Stimulated activated CD4-positive, alpha-beta T cell treated with anti-CD3 and anti-CD28 coated beads, TNF-alpha, amount 100 ng/mL, for 1 hour (primary cell): ENCODE results near the gene IFITM1.
"Not testable (repeated sequence)": the region's sequence is repeated elsewhere in the genome, so short reads cannot be mapped to it uniquely, and the experiment has no call there.

Experiments used
- DNase-seq, 3 donors: peaks; one replicate each; pipeline ENCODE4 v3.0.0-alpha.2; 2020; ENCODE audit warnings: low read depth in 3 of 3, low spot score in 1 of 3

The IFITM1 gene

GRCh38 chr11:340539-341512 lies 27.0 kb downstream of the IFITM1 start:
- no peak for DNase-seq

- DNase-seq, result no peak
Measured at GRCh38 chr11:342328-342727, 28.5 kb downstream of the IFITM1 start.

- no peak for DNase-seq
Measured at GRCh38 chr11:344836-345578, 31.2 kb downstream of the IFITM1 start.

GRCh38 chr11:346529-346928 lies 32.7 kb downstream of the IFITM1 start:
- DNase-seq, result no peak

- not testable (repeated sequence) for DNase-seq
Measured at GRCh38 chr11:349270-349954, 35.6 kb downstream of the IFITM1 start.

GRCh38 chr11:350033-350722 lies 36.3 kb downstream of the IFITM1 start:
- not testable (repeated sequence) for DNase-seq

GRCh38 chr11:350723-351255 lies 36.9 kb downstream of the IFITM1 start:
- DNase-seq, result no peak

- DNase-seq, result no peak
Measured at GRCh38 chr11:351411-351810, 37.6 kb downstream of the IFITM1 start.

GRCh38 chr11:352456-353031 lies 38.7 kb downstream of the IFITM1 start:
- no peak for DNase-seq

- DNase-seq, result no peak
Measured at GRCh38 chr11:353179-353873, 39.5 kb downstream of the IFITM1 start.

- peak; percentile 75 to 82 (median 81) for DNase-seq
Measured at GRCh38 chr11:355581-356458, 42.0 kb downstream of the IFITM1 start.

GRCh38 chr11:356610-357009 lies 42.8 kb downstream of the IFITM1 start:
- no peak for DNase-seq

GRCh38 chr11:357582-357981 lies 43.7 kb downstream of the IFITM1 start:
- no peak for DNase-seq

- no peak for DNase-seq
Measured at GRCh38 chr11:358129-358800, 44.4 kb downstream of the IFITM1 start.

GRCh38 chr11:359181-359714 lies 45.4 kb downstream of the IFITM1 start:
- no peak for DNase-seq

- no peak for DNase-seq
Measured at GRCh38 chr11:360326-361280, 46.8 kb downstream of the IFITM1 start.
